CD4-positive, alpha-beta T cell treated with Interleukin-6 for 4 hours (primary cell): ENCODE measurements around the gene SRR.
"Not testable (repeated sequence)": the region's sequence is repeated elsewhere in the genome, so short reads cannot be mapped to it uniquely, and the experiment has no call there.

Experiments
- DNase-seq: peaks from one replicate; pipeline ENCODE4 v3.0.0-alpha.2; 2020; ENCODE audit warnings: mixed read lengths

The SRR gene

DNA sequence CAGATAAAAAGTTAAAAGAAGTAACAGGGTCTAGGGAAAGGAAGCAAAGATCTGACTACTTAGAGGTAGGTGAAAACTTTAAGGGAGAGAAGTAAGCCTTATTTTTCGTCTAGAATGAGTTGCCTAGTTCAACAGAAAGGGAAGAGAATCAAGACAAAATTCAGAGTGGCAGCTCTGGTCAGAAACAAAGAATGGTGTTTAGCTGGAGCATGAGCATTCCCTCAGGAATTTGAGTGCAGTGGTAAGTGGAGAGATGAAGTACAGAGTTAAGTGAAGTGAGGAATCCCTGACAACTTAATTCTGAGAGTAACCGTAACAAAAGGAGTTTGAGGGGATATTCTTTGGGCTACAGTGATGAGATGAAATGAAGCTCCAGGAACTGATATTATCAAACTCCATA is 11.7 kb upstream of the SRR start:
- no peak for DNase-seq

- DNase-seq, result no peak
Observed at GRCh38 chr17:2295575-2295974, 8.2 kb upstream of the SRR start.

DNA sequence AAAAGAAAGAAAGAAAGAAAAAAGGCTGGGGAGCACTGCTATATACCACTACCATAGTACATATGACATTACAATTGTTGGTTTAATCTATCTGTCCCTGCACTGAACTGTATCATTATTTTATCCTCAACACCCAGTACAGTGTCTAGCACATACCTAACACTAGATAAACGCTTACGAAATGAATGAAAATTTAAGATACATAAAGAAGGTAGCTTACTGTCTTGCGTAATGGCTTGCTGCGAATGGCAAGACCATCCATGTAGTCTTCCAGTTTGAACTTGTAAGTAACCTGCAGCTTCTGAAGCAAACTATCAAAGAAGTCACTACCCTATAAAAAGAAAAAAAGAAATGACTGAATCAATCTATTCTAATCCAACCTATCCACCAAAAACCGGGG is 6.7 kb upstream of the SRR start:
- DNase-seq, result no peak

- no peak for DNase-seq
Observed at GRCh38 chr17:2299136-2299535, 4.6 kb upstream of the SRR start.

- DNase-seq, result no peak
Observed at GRCh38 chr17:2299756-2300155, 4.0 kb upstream of the SRR start.

- peak; percentile 39 for DNase-seq
Observed at GRCh38 chr17:2302778-2303203, 959 bp upstream of the SRR start.

GRCh38 chr17:2304931-2305330 is 1.2 kb downstream of the SRR start:
- no peak for DNase-seq

DNA sequence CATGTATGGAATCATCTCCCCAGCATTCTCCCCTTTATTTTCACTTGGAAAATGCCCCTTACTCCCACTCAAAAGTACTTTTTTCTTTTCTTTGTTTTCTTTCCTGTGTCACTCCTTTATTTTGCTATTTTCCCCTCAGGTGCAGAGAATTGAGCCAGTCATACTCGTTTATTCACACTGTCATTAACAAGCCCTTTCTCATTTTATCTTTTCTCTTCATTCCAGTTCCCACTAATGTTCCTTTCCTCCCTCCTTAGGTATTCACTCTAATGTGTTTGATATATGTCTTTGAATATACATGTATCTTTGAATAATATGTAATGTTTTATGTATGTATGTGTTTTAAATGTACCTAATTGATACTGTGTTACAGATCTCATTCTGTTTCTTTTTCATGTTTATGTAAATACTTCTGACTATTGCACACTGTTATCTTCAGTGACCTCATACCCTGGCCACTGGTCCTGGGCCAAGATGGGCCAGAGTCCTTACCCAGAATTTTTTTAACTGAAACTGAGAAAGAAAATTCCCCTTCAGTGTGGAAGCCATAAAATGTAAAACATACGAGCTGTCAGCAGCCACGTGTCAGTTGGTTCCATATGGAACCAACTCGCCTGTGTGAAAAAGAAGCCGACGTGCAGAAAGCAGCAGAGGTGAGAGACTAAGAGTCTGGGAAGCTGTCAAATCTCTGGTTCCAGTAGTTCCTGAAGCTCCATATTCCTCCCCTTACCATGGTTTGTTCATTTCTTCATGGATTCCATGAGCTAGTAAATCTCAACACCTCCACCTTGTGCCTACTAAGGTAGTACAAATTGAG is 5.8 kb downstream of the SRR start:
- DNase-seq, result no peak

- DNase-seq, result no peak
Observed at GRCh38 chr17:2312736-2313135, 9.0 kb downstream of the SRR start.

- not testable (repeated sequence) for DNase-seq
Observed at GRCh38 chr17:2316916-2317205, 13.1 kb downstream of the SRR start.

DNA sequence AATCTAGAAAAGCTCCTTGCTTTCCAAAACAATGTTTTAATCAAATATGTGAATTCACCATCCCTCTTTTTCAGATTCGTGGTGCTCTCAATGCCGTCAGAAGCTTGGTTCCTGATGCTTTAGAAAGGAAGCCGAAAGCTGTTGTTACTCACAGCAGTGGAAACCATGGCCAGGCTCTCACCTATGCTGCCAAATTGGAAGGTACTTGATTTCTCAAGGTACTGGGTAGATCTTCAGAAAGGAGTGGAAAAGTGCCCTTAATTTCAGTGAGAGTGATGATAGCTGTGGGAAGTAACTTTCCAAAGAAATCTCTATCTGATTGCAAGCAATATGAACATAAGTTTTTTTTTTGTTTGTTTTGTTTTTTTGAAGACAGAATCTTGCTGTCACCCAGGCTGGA is 14.0 kb downstream of the SRR start:
- no peak for DNase-seq

- no peak for DNase-seq
Observed at GRCh38 chr17:2319051-2319450, 15.3 kb downstream of the SRR start.

DNA sequence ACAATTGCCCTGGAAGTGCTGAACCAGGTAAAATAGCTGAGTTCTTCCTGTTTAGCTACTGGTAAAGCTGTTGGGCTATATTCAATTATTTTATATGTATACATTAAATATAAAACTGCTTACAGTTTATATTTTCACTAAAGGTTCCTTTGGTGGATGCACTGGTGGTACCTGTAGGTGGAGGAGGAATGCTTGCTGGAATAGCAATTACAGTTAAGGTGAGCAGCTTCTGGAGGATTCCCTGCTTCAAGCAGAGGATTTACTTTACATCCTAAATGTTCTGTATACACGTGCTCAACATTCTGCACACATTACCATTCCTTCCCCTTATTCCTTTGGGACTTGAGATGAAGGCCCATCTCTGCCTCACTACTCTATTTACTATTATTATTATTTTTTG is 17.6 kb downstream of the SRR start:
- DNase-seq, result no peak

DNA sequence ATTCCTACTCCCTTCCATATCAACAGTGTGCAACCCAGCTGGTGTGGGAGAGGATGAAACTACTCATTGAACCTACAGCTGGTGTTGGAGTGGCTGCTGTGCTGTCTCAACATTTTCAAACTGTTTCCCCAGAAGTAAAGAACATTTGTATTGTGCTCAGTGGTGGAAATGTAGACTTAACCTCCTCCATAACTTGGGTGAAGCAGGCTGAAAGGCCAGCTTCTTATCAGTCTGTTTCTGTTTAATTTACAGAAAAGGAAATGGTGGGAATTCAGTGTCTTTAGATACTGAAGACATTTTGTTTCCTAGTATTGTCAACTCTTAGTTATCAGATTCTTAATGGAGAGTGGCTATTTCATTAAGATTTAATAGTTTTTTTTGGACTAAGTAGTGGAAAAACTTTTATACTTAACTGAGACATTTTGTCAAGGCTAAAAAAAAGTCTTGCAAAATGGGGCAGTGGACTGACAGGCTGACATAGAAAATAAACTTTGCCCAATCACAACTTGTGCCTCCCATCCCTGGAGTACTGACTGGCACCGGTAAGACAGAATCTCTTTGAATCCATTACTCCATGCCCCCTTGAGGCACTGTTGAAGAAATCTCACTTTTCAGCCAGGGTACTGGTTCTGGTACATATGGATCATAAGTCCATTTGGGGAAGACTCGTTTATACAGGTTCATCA is 20.0 kb downstream of the SRR start:
- no peak for DNase-seq

GRCh38 chr17:2331303-2331702 is 27.6 kb downstream of the SRR start:
- DNase-seq, result no peak

GRCh38 chr17:2335726-2336214 is 32.0 kb downstream of the SRR start:
- DNase-seq, result no peak

DNA sequence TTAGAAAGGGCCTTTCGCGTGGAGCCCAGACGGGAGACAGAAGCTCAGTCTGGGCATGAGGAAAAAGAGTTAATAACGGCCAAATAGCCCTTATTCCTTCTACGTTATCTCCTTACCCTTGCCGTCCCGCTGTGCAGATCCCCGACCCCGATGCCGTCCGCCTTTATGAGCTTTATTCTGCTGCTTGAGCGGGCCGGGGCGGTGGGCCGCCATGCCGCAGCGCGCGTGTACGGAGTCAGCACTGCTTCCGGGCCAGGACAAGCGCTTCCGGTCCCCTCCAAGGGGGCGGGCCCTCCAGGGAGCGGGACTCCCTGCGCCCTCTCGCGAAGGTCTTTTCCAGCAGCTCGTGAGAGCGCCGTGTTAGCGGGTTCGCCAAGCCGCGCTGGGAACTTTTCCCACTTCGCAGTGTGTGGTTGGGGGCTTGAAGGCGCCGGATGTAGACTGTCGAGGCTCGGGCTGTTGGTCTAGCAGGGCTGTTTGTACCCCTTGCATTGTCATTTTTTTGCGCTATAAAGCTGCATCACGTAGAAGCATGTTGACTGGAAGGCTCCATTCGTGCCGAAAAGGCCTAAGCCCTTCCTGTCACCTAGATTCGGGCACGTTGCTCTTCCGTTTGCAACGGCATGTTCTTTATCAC is 32.6 kb downstream of the SRR start, which contains the start of gene TSR1:
TSS of gene TSR1 (minus strand) at position 243 of the 637 bp plus-strand sequence. CDS start at position 213, 30 bp downstream.
- peak; percentile 91 for DNase-seq

DNA sequence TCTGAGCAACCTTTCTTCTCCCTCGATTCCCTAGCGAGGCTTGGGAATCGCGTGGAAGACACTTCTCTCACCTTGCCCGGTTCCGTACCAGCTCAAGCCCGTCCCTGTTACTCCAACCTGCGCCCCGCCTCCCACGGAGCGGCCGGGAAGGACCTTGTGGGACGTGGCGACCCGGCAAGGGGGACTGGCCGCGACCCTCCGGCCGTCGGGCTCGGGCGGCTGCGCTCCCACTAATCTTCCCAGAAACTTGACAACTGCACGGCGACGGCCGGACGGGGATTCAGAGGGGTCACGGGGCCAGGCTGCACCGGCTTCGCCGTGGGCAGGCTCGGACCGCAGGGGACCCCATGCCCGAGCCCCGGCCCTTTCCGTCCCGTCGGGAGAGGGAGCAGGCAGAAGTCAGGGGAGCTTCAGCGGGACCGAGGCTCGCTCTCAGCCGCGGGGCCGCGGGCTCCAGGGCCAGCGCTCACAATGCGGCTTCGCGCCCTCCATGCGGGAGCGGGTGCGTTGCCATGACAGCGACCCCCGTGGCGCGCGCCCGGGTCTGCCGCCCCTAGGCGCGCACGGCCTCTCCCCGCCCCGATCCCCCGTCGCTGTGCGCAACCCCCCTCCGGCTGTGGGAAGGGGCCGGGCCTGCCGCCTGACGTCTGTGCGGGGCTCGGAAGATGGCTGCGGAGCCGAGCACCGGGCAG is 33.2 kb downstream of the SRR start, which contains the start of gene SGSM2:
TSS of gene SGSM2 (plus strand) at position 650 of the 692 bp plus-strand sequence. CDS start 188 bp downstream, outside the sequence.
- DNase-seq, result peak; percentile 78

- peak; percentile 62 for DNase-seq
Observed at GRCh38 chr17:2337544-2338314, 34.0 kb downstream of the SRR start.

DNA sequence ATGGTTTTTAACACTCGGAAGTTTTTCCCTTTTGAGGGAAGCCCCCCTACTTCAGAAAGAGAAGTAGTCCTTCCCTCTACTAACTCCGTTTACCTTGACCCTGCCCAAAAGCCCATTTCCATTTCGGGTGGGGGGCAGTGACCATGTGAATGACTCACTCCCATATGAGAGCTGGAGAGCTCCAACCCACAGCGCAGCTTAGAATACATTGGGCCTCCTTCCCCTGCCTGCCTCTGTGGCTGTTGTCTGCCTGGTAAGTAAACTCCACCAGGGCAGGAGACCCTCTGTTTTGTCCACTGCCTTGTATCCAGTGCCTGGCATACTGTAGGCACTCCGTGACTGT is 34.5 kb downstream of the SRR start:
- peak; percentile 16 for DNase-seq

DNA sequence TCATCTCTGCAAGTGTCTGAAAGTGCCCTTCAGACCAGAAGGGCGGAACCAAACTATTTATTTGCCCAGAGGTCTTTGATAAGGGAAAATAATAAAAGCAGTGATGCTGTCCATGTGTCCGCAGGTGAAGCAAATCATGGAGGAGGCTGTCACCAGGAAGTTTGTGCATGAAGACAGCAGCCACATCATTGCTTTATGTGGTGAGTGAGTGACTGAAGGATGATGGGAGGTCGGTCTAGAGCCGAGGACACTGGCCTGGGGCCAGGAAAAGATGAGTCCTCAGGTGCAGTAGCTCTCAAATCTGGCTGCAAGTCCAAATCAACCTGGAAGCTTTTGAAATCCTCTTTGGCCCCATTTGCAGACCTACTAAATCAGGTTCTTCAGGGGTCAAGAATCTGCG is 39.7 kb downstream of the SRR start:
- peak; percentile 40 for DNase-seq

DNA sequence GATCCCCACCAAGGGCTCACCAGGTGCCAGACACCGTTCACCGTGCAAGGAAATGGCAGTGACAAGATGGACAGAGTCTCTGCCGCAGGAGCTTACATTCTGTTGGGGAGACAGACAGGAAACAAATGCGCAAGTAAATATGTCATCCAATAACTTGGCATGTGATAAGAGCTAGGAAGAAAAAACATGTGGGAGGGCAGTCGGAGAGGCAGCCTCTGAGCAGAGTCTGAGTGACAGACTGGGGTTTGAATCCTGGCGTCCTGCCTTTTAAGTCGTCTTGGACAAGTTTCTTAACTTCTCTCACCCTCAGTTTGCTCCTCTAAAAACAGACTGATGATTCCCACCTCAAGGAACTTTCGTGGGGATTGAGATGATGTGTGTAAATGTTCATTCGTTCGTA is 40.8 kb downstream of the SRR start:
- no peak for DNase-seq
